Tibial nerve (tissue), 4 donors: ENCODE measurements around the gene INTS7.

Source experiments
- CTCF ChIP-seq, 5 experiments: fragments of 200-600 bp in 3 of 5; fragments of 450-650 bp in 2 of 5; sonication (generic) in 3 of 5; IDR thresholded peaks; one replicate each; pipeline ENCODE4 v1.5.1; 2016 to 2019; ENCODE audit warnings: antibody characterized with exemption in 5 of 5, mild to moderate bottlenecking in 3 of 5, moderate library complexity in 2 of 5
- EP300 ChIP-seq, 2 donors: sonication (generic); formaldehyde crosslinking; IDR thresholded peaks; one replicate each; pipeline ENCODE4 v1.6.1; 2017; ENCODE audit warnings: antibody characterized with exemption in 2 of 2, mild to moderate bottlenecking in 1 of 2
- POLR2A ChIP-seq, 2 donors: fragments of 450-650 bp; IDR thresholded peaks; one replicate each; pipeline ENCODE4 v1.6.1; 2017; ENCODE audit warnings: antibody characterized with exemption in 2 of 2, mild to moderate bottlenecking in 2 of 2, moderate library complexity in 2 of 2

GRCh38 chr1:211924256-211924655 lies 111.1 kb downstream of the INTS7 start:
- TF ChIP-seq CTCF (IDR thresholded peaks at IDR 0.05) (no peak), POLR2A (IDR thresholded peaks at IDR 0.05) (no peak), EP300 (IDR thresholded peaks at IDR 0.05) (no peak)
